Measurements from ENCODE around the gene USP24. TPM values are rescaled to one million over a fixed set of nuclear protein-coding genes. Genes with fewer than 3 reads are reported as not detected.

Gene USP24
- total RNA-seq, 1 experiment from 2014 or later, result 40.9 TPM

- H3K4me1 Mint-ChIP-seq, result peaks cover 64% of the 10 kb centered on the region
- ATAC-seq (no peak), DNase-seq (ENCODE audit: low spot score) (no peak)
- H3K27ac Mint-ChIP-seq, result no peak overlapping the region
- H3K27me3 Mint-ChIP-seq (ENCODE audit: low read depth), result peaks cover 3% of the 10 kb centered on the region; the same call in 1 of the 2 replicates
- TF ChIP-seq ZMAT4 (CRISPR knock-in tag; IDR thresholded peaks at IDR 0.05) (no peak), AFF4 (CRISPR knock-in tag; IDR thresholded peaks at IDR 0.05; ENCODE audit: borderline replicate concordance) (no peak), CTCF (IDR thresholded peaks at IDR 0.05) (no peak), ELF4 (CRISPR knock-in tag; IDR thresholded peaks at IDR 0.05; ENCODE audit: low read depth) (no peak), RORB (CRISPR knock-in tag; IDR thresholded peaks at IDR 0.05) (no peak), RELA (CRISPR knock-in tag; IDR thresholded peaks at IDR 0.05; ENCODE audit: borderline replicate concordance) (no peak)
- peak overlapping the region; percentile 86 for H3K4me3 Mint-ChIP-seq
- ChIA-PET CTCF (interaction anchor here (1.8 kb wide), 1 partner anchor 68 kb away, joined by 7 read pairs; no protein-coding TSS in a partner anchor), POLR2A (no interaction called here)
- no peaks in the 10 kb centered on the region for H3K9me3 Mint-ChIP-seq
- H3K36me3 Mint-ChIP-seq, result no peaks in the 10 kb centered on the region
Measured at GRCh38 chr1:55211863-55212262, 3.3 kb downstream of the USP24 start.

- POLR2A ChIA-PET, result no interaction called here
- CTCF ChIA-PET, result no interaction called here
- no peaks in the 10 kb centered on the region for H3K9me3 Mint-ChIP-seq
- TF ChIP-seq ATF3 (CRISPR knock-in tag; conservative IDR thresholded peaks at IDR 0.05) (no peak), ZBTB21 (CRISPR knock-in tag; IDR thresholded peaks at IDR 0.05; ENCODE audit: borderline replicate concordance) (no peak), TCF7 (CRISPR knock-in tag; IDR thresholded peaks at IDR 0.05; ENCODE audit: low read depth) (no peak), ZNF317 (CRISPR knock-in tag; IDR thresholded peaks at IDR 0.05; ENCODE audit: borderline replicate concordance, low read depth) (no peak), JAZF1 (CRISPR knock-in tag; IDR thresholded peaks at IDR 0.05) (no peak), ATF2 (CRISPR knock-in tag; IDR thresholded peaks at IDR 0.05; ENCODE audit: borderline replicate concordance, low read depth) (no peak)
- H3K27me3 Mint-ChIP-seq (ENCODE audit: low read depth), result peaks cover 2% of the 10 kb centered on the region; the same call in 1 of the 2 replicates
- ATAC-seq (no peak), DNase-seq (ENCODE audit: low spot score) (no peak)
- no peak overlapping the region; the same call in 1 of the 2 replicates for H3K4me3 Mint-ChIP-seq
- H3K4me1 Mint-ChIP-seq, result peaks cover 60% of the 10 kb centered on the region
- no peak overlapping the region for H3K27ac Mint-ChIP-seq
- no peaks in the 10 kb centered on the region for H3K36me3 Mint-ChIP-seq
Measured at GRCh38 chr1:55210990-55211801, 4.0 kb downstream of the USP24 start.

GRCh38 chr1:55209247-55209646, 5.9 kb downstream of the USP24 start:
- Mint-ChIP-seq H3K27ac (no peak overlapping the region), H3K9me3 (no peaks in the 10 kb centered on the region), H3K27me3 (ENCODE audit: low read depth) (no peaks in the 10 kb centered on the region; the same call in 1 of the 2 replicates), H3K36me3 (no peaks in the 10 kb centered on the region), H3K4me1 (peaks cover 70% of the 10 kb centered on the region), H3K4me3 (no peak overlapping the region)
- DNase-seq (ENCODE audit: low spot score) (no peak), ATAC-seq (0 out of 2 replicates have a peak, but pooled peaks have one; percentile 14)
- POLR2A ChIA-PET, result no interaction called here
- CTCF ChIA-PET, result interaction anchor here (0.9 to 1.7 kb wide), 3 partner anchors 15 to 129 kb away, joined by 3 to 12 read pairs (median 5); no protein-coding TSS in a partner anchor
- TF ChIP-seq JUN (CRISPR knock-in tag; IDR thresholded peaks at IDR 0.05) (no peak), AR (CRISPR knock-in tag; IDR thresholded peaks at IDR 0.05) (no peak), ELF4 (CRISPR knock-in tag; IDR thresholded peaks at IDR 0.05; ENCODE audit: low read depth) (no peak), RELA (CRISPR knock-in tag; IDR thresholded peaks at IDR 0.05; ENCODE audit: borderline replicate concordance) (no peak), USF2 (CRISPR knock-in tag; IDR thresholded peaks at IDR 0.05) (no peak), SMAD3 (CRISPR knock-in tag; IDR thresholded peaks at IDR 0.05; ENCODE audit: borderline replicate concordance) (no peak), ZBTB21 (CRISPR knock-in tag; IDR thresholded peaks at IDR 0.05; ENCODE audit: borderline replicate concordance) (no peak), NR3C1 (CRISPR knock-in tag; conservative IDR thresholded peaks at IDR 0.05; ENCODE audit: low read depth) (no peak)
